WI38 (cell line): ENCODE results near the gene PIGV.

Source experiments
- H3K4me3 ChIP-seq: 2 replicates; pipeline ENCODE4 v1.5.1; 2011; ENCODE audit warnings: low read depth, mild to moderate bottlenecking, control low read depth, low read length
- TF ChIP-seq, protein P1 (sequence below): IDR thresholded peaks from 2 replicates; pipeline ENCODE4 v1.5.1; 2012; ENCODE audit warnings: low read depth, mild to moderate bottlenecking, control low read depth, low read length

Gene PIGV

DNA sequence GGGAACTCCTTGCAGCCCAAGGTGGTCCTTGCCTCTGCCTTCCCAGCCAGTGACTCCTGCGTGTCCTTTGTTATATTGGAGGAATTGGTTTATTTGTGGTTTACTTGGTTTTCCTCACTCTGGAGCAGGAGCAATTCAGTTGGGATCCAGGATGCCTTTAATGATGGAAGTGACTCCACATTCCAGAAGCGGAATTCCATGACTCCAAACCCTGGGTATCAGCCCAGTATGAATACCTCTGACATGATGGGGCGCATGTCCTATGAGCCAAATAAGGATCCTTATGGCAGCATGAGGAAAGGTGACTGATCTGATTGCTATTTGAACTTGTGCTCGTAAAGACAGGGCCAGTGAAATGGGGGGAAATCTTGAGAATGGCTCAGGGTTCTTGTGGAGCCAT lies 15.1 kb upstream of the PIGV start:
- TF ChIP-seq, protein P1, sequence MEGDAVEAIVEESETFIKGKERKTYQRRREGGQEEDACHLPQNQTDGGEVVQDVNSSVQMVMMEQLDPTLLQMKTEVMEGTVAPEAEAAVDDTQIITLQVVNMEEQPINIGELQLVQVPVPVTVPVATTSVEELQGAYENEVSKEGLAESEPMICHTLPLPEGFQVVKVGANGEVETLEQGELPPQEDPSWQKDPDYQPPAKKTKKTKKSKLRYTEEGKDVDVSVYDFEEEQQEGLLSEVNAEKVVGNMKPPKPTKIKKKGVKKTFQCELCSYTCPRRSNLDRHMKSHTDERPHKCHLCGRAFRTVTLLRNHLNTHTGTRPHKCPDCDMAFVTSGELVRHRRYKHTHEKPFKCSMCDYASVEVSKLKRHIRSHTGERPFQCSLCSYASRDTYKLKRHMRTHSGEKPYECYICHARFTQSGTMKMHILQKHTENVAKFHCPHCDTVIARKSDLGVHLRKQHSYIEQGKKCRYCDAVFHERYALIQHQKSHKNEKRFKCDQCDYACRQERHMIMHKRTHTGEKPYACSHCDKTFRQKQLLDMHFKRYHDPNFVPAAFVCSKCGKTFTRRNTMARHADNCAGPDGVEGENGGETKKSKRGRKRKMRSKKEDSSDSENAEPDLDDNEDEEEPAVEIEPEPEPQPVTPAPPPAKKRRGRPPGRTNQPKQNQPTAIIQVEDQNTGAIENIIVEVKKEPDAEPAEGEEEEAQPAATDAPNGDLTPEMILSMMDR = no peak
- H3K4me3 ChIP-seq = no peak overlapping the region

DNA sequence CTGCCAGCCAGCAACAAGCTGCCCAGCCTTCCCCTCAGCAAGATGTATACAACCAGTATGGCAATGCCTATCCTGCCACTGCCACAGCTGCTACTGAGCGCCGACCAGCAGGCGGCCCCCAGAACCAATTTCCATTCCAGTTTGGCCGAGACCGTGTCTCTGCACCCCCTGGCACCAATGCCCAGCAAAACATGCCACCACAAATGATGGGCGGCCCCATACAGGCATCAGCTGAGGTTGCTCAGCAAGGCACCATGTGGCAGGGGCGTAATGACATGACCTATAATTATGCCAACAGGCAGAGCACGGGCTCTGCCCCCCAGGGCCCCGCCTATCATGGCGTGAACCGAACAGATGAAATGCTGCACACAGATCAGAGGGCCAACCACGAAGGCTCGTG lies 13.3 kb upstream of the PIGV start:
- H3K4me3 ChIP-seq = no peak overlapping the region
- TF ChIP-seq, protein P1 = no peak

DNA sequence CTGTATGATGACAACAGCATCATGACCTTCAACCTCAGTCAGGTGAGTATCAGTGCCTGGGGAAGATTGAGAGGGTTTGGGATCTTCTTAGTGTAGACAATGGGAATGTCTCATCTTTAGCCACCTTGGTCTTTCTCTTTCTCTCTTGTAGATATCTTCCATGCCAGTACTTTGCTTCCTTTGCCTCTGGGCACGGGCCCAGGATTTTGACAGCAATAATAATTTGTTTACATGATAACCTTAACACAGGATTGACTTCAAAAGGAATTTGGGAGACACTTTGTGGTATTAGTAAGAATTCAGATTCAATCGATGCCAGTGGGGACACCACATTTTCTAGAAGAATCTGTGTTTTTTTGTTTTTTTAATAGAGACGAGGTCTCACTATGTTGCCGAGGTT lies 12.1 kb upstream of the PIGV start:
- no peak overlapping the region for H3K4me3 ChIP-seq
- TF ChIP-seq, protein P1 = no peak

DNA sequence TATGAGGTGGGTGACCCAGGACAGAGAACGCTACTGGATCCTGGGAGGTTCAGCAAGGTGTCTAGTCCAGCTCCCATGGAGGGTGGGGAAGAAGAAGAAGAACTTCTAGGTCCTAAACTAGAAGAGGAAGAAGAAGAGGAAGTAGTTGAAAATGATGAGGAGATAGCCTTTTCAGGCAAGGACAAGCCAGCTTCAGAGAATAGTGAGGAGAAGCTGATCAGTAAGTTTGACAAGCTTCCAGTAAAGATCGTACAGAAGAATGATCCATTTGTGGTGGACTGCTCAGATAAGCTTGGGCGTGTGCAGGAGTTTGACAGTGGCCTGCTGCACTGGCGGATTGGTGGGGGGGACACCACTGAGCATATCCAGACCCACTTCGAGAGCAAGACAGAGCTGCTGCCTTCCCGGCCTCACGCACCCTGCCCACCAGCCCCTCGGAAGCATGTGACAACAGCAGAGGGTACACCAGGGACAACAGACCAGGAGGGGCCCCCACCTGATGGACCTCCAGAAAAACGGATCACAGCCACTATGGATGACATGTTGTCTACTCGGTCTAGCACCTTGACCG lies 8.6 kb upstream of the PIGV start:
- H3K4me3 ChIP-seq = no peak overlapping the region
- TF ChIP-seq, protein P1 = no peak

DNA sequence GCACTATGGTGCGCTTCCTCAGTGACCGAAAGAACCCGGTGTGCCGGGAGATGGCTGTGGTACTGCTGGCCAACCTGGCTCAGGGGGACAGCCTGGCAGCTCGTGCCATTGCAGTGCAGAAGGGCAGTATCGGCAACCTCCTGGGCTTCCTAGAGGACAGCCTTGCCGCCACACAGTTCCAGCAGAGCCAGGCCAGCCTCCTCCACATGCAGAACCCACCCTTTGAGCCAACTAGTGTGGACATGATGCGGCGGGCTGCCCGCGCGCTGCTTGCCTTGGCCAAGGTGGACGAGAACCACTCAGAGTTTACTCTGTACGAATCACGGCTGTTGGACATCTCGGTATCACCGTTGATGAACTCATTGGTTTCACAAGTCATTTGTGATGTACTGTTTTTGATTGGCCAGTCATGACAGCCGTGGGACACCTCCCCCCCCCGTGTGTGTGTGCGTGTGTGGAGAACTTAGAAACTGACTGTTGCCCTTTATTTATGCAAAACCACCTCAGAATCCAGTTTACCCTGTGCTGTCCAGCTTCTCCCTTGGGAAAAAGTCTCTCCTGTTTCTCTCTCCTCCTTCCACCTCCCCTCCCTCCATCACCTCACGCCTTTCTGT lies 7.3 kb upstream of the PIGV start:
- H3K4me3 ChIP-seq = no peak overlapping the region
- TF ChIP-seq, protein P1 = no peak

DNA sequence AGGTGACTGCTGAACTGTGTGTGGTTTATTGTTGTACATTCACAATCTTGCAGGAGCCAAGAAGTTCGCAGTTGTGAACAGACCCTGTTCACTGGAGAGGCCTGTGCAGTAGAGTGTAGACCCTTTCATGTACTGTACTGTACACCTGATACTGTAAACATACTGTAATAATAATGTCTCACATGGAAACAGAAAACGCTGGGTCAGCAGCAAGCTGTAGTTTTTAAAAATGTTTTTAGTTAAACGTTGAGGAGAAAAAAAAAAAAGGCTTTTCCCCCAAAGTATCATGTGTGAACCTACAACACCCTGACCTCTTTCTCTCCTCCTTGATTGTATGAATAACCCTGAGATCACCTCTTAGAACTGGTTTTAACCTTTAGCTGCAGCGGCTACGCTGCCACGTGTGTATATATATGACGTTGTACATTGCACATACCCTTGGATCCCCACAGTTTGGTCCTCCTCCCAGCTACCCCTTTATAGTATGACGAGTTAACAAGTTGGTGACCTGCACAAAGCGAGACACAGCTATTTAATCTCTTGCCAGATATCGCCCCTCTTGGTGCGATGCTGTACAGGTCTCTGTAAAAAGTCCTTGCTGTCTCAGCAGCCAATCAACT lies 6.4 kb upstream of the PIGV start:
- TF ChIP-seq, protein P1 = no peak
- H3K4me3 ChIP-seq = no peak overlapping the region

DNA sequence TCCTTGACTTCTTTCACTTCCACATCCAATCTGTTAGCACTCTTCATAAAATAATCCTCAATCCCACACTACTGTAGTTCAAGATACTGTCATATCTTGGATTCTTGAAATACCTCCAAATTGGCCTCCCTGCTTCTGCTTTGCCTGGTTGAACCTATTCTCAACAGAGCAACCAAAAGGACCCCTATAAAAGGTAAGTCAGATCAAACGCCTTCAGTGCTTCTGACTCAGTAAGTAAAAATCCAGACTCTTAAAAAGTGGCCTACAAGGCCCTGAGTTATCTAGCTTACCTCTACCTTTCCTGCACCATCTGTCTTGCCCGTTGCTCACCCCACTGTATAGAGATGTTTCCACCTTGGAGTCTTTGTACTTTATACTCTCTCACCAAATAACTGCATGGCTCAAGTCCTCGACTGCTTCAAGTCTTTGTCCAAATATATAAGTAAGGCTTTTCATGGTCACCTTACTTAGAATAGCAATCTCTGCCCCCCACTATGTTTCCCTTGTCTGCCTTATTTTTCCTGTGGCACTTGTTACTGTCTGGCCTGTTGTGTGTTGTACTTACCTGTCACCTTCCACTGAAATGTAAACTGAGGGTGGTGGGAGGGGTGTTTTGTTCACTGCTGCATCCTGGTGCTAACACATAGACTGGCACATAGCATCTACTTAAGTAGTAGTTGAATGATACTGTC lies 5.1 kb upstream of the PIGV start:
- TF ChIP-seq, protein P1 = no peak
- H3K4me3 ChIP-seq = no peak overlapping the region
